Measurements from ENCODE around the gene DOCK1.

Gene DOCK1

DNA sequence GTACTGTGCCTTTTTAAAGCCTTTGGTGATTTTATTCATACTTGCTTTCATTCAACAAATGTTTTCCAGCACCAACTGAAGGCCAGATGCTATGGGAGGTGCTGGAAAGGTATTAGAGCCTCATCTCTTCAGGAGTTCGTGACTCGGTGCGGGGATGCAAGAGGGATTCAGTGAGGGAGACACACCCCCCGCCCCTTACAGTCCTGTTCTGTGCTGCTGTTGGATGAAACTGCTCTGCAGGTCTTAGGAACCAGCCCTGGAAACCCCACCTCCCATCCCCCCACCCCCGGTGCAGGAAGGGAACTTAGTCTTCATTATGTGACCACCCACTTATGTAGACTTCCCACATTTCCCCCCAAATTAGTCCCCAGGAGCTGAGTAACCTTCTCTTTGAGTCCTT is 180.7 kb downstream of the DOCK1 start:
- DNase-seq: no peak

DNA sequence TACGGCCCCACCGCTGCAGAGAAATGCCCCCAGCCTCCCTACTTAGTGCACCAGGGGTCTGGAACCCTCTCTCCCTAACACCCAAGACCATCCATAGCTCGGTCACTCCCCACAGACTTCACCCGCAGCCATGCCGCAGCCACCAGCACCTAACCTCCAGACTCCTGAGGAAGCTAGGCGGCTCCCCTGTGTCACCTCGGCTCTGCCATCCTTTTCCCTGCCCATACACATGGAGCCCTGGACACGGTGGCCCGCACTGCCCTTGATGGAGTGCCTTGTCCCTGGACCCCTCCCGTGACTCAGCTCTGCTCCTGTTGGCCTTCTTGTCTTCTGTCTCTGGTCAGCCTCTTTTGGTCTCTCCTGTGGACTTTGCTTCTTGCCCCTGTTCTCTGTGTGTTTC is 183.7 kb downstream of the DOCK1 start:
- DNase-seq: no peak

GRCh38 chr10:127089446-127089845 is 184.2 kb downstream of the DOCK1 start:
- DNase-seq: no peak

DNA sequence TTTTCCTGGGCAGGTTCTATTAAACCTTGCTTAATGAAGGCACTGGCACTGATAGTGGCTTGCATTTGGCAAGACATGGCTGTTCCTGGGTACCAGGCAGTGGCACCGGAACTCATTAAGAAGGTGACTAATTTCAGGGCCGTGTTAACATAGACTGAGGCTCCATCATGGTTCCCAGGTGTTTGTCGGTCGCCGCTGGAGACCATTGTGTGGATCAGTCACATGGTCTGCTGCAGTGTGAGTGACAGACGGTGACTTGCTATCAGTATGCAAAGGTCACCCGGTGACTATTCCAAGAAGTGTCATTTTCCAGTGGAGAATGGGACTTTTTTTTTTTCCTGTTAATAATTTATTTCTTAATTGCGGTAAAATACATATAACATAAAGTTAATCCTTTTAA is 184.9 kb downstream of the DOCK1 start:
- no peak for DNase-seq

DNA sequence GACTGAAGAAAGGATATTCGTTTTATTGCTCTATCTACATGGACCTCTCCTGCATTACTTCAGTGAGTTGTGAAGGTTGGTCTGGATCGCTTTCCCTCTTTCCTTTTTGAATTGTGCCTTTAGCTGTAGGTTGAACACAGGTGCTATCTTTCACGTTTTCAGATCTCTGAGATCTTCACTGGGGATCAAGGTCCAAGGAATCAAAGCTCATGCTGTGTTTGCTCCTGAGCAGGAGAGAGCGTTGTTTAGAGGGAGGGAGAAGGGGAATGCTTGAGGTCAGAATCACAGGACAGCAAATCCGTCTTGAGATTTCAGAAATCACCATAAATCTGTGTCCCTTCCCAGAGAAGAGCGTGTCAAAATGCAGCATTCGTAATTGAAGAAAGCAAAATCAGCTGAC is 186.1 kb downstream of the DOCK1 start:
- DNase-seq: no peak

- no peak for DNase-seq
Measured at GRCh38 chr10:127092916-127093315, 187.7 kb downstream of the DOCK1 start.

- DNase-seq: no peak
Measured at GRCh38 chr10:127094984-127095383, 189.8 kb downstream of the DOCK1 start.

- DNase-seq: no peak
Measured at GRCh38 chr10:127100983-127101615, 195.9 kb downstream of the DOCK1 start.

DNA sequence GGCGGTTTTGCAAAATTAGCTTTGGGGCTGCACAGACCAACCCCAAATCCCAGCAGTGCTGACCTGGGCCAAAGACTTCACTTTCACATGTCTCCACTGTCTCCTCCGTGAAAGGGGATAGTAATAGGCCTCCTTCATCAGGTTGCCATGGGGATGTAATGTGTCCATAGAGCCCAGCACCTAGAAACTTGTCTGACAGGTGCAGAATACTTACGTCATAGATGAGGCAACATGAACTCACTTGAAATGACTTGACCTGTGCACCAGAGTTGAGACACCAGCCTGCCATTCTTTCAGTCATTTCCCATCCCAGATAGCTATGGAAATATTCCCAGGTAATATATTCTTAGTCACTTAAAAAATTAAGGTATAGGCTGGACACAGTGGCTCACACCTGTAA is 196.9 kb downstream of the DOCK1 start:
- DNase-seq: no peak

DNA sequence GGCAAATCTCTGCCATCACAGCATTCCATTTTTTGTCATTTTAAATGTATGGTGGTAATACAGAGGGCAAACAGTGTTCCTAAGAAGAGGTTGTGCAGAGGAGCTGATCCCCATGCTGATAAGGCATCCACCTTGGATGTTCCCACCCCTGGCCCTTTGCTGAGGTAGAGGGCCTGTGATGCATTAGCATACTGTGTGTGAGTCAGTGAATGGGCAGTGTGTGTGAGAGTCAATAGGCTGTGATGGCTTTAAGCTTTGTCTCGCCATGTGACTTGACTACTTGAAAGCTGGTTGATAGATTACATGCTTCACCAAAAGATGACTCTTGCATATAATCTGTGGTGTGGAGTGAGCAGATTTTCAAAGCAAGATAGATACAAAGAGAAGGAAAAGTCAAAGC is 209.9 kb downstream of the DOCK1 start:
- DNase-seq: no peak

DNA sequence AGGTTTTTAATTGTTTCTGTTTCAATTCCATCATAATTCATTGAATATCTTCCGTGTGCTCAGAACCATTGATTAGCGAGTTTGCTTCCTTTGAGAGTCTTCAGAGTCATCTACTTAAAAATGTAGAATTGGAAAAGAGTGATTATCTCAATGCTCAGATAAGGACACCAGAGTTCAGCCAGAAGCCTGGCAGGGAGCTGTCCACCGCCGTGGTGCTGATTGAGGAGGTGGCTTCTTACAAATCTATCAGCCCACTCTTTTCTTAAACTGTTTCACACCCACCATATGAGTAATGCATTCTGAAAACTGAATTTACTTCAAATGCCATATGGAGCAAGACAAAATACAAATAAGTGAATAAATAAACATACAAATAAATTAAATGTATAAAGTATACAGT is 211.9 kb downstream of the DOCK1 start:
- peak; percentile 17 for DNase-seq

DNA sequence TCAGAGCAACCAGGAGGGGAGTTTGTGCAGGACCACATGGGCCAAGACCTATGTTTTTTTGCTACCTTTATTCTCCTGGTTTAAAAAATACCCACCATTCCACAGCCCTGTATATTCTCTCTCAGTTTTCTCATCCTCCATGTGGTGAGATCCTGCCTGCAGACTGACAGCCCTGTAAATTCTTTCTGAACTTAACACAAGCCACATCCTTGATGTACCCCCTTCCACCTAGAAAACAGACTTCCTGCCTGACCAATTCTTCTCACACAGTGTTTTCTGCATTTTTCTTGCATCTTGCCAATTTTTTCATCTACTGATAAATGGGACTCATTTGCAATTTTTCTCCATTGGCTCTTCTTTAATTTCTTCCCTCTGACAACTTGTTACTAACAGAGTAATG is 212.8 kb downstream of the DOCK1 start:
- no peak for DNase-seq

GRCh38 chr10:127119936-127120335 is 214.7 kb downstream of the DOCK1 start:
- DNase-seq: no peak

GRCh38 chr10:127122831-127123230 is 217.6 kb downstream of the DOCK1 start:
- DNase-seq: no peak

DNA sequence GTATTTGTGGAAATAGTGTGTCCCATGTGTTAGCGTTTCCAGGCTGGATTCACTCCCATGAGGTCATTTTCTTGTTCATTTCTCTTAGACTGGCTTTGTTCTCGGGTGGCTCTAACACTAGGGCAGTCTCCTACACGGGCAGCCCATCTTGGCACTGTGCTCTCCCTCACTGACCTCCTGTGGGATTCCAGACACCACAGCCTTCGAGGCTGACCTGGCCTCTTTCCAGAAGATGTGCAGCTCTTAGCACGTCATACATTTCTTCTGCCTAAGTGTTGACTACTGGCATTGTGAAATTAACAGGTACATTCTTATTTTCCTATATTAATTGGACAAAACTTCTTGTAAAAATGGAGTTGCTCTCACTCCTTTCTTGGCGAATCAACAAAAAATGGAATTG is 218.4 kb downstream of the DOCK1 start:
- DNase-seq: no peak

DNA sequence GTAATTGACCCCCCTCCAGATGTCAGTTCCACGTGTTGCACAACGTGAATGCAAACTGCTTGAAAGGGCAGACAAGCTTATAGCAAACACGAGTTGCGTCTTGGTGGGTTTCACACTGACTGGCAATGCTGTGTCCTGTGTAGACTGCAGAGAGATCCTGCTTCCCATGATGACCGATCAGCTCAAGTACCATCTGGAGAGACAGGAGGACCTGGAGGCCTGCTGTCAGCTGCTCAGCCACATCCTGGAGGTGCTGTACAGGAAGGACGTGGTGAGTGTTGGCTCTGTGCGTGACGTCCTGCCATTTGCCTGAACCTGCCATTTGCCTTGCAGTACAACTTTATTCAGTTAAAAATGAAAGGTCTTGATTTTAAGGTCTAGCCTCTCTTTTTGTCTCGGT is 220.1 kb downstream of the DOCK1 start:
- DNase-seq: no peak

GRCh38 chr10:127127822-127128221 is 222.6 kb downstream of the DOCK1 start:
- no peak for DNase-seq

DNA sequence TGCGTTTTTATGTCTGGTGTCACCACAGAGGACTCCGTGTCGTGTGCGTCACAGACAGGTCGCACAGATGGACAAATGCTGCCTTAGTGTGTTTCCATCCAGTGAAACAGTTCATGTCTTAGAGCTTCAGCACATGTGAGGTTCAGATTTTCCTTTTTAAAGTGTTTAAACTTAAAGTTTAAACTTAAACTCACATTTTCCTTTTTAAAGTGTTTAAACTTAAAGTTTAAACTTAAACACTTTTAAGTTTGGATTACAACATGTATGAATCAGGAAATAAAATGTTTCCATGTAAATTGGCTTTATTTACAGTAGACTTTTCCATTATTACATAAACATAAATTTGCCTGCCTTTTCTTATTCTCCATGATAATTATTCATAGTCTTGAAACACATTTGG is 223.9 kb downstream of the DOCK1 start:
- DNase-seq: no peak

GRCh38 chr10:127132451-127132850 is 227.2 kb downstream of the DOCK1 start:
- DNase-seq: no peak

DNA sequence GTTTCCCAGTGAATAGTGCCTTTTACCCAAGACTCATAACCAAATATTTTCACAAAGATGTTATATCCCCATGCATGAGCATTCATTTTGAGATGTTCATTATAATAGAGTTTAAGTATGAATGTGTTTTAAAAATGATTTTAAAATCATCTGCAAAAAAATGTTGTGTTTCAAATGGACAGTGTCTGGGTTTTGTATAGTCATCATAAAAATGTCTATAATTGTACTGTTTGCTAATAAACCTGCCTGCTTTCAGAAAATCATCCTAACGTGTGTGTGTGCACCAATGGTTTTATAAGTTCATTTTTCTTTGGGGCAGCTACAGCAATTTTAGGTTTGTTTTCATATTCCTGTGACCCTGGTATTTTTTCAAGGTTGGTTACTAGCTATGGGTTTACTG is 228.0 kb downstream of the DOCK1 start:
- no peak for DNase-seq

DNA sequence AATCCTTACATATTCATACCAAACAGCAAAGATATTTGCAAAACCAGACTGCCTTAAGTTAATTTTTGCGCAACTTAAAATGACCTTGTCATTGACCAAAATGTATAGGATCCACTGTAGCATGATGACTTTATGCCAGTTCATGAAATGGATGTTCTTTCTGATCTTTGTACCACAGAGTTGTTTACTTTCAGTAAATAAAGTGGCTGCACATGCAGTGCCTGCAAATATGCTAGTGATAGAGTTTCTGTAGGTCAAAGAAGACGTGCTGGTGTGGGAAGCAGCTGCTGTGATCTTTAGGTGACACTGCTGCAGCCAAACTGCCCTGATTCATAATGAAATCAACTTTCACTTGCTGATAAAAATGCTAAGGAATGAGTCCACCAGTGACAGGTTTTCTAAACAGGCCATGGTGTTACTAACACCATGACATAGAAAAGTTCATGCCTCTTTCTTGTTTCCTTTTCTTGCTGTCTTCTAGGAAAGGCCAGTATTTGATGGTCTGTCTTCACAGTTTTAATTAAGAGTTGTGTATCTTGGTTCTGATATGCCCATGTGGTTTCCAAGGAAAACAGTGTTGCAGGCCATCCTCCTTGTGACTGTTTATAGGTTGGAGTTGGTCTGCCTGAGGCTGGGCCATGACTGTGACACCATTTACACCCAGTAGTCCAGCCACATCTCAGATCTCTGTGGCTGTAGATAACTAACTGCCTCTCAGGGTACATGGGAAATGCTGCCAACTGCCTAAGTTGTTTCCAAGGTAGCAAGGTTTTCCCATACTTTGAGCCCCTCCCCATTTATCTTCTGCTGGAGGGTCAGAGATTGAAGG is 228.7 kb downstream of the DOCK1 start:
- DNase-seq: no peak

GRCh38 chr10:127135844-127136577 is 230.8 kb downstream of the DOCK1 start:
- DNase-seq: no peak

GRCh38 chr10:127137391-127137790 is 232.2 kb downstream of the DOCK1 start:
- no peak for DNase-seq

GRCh38 chr10:127142136-127142535 is 236.9 kb downstream of the DOCK1 start:
- no peak for DNase-seq

All from right kidney (tissue), 1 donor.